Endothelial cell of umbilical vein (primary cell): ENCODE measurements around the gene TMOD1. TPM values are rescaled to one million over a fixed set of nuclear protein-coding genes. Genes with fewer than 3 reads are reported as not detected.
"Not testable (repeated sequence)": the region's sequence is repeated elsewhere in the genome, so short reads cannot be mapped to it uniquely, and the experiment has no call there.

Experiments
- BruUV-seq: library from RNA; stranded (reverse); fragments of 400-500 nt; replicated peaks from 2 replicates; lab custom pipeline; 2021; lab: Mats Ljungman, UMichigan
- CTCF ChIA-PET: fragments of 300-600, 350-600 bp; sonication (Branson Sonifier 250); formaldehyde crosslinking; loops from one replicate; lab custom pipeline; 2021; ENCODE audit warnings: antibody characterized with exemption, inconsistent platforms; lab: Charles Lee
- POLR2A ChIA-PET: fragments of 300-600, 350-600 bp; sonication (Branson Sonifier 250); formaldehyde crosslinking; loops from one replicate; lab custom pipeline; 2021; ENCODE audit warnings: antibody characterized with exemption, inconsistent platforms; lab: Charles Lee
- DNase-seq: peaks from one replicate; pipeline ENCODE4 v3.0.0-alpha.2; 2011; ENCODE audit warnings: low read depth, low spot score
- FAIRE-seq: peaks from 2 replicates; lab custom pipeline; 2011; peaks lifted over from hg19 to GRCh38; lab: Jason Lieb, UNC
- H2AFZ ChIP-seq: 2 replicates; pipeline ENCODE4 v1.6.0; 2012; ENCODE audit warnings: low read depth, low read length, control low read depth, inconsistent platforms
- H3K27ac ChIP-seq: 2 replicates; pipeline ENCODE4 v1.5.1; 2011; ENCODE audit warnings: low read depth, mild to moderate bottlenecking, control low read depth, low read length, moderate library complexity; ENCODE audit not compliant: insufficient read depth
- H3K27me3 ChIP-seq, 2 experiments: 2 replicates each; pipeline versions ENCODE4 v1.6.0 to v1.6.1; 2011; ENCODE audit warnings: low read length in 2 of 2, mixed read lengths in 1 of 2; ENCODE audit not compliant: control insufficient read depth in 2 of 2, insufficient read depth in 2 of 2
- H3K36me3 ChIP-seq, 2 experiments: 2 replicates in 1 of 2; 3 replicates in 1 of 2; pipeline ENCODE4 v1.5.1; 2011; ENCODE audit warnings: low read length in 2 of 2, mild to moderate bottlenecking in 1 of 2, moderate library complexity in 1 of 2; ENCODE audit not compliant: control insufficient read depth in 2 of 2, insufficient read depth in 2 of 2; ENCODE audit errors: extremely low read depth in 1 of 2
- H3K4me1 ChIP-seq: 3 replicates; pipeline ENCODE4 v1.5.1; 2011; ENCODE audit warnings: mild to moderate bottlenecking, low read length; ENCODE audit not compliant: control insufficient read depth, insufficient read depth; ENCODE audit errors: extremely low read depth
- H3K4me2 ChIP-seq: 2 replicates; pipeline ENCODE4 v1.6.1; 2011; ENCODE audit warnings: low read length, control low read depth, mixed read lengths; ENCODE audit not compliant: insufficient read depth
- H3K4me3 ChIP-seq, 3 experiments: fragments of 200-600 bp in 1 of 3; sonication (generic), shearing (Covaris generic) in 1 of 3; replicated peaks in 1 of 3; 2 replicates each; pipeline ENCODE4 v1.5.1; 2011 to 2016; ENCODE audit warnings: control low read depth in 3 of 3, low read length in 3 of 3, mild to moderate bottlenecking in 2 of 3, inconsistent platforms in 1 of 3, low read depth in 1 of 3, moderate library complexity in 1 of 3; ENCODE audit not compliant: insufficient read depth in 1 of 3
- H3K79me2 ChIP-seq: 2 replicates; pipeline ENCODE4 v1.6.0; 2012; ENCODE audit warnings: low read length, inconsistent platforms; ENCODE audit not compliant: control insufficient read depth, insufficient read depth
- H3K9ac ChIP-seq: replicated peaks from 2 replicates; pipeline ENCODE3; 2011; ENCODE audit warnings: low read length, control low read depth; ENCODE audit not compliant: insufficient read depth; ENCODE audit errors: extremely low read depth
- H3K9me1 ChIP-seq: replicated peaks from 3 replicates; pipeline ENCODE4 v1.6.0; 2011; ENCODE audit warnings: mild to moderate bottlenecking, low read length; ENCODE audit not compliant: control insufficient read depth, insufficient read depth; ENCODE audit errors: extremely low read depth
- H3K9me3 ChIP-seq: replicated peaks from 2 replicates; pipeline ENCODE4 v1.5.1; 2012; ENCODE audit warnings: low read length, inconsistent platforms; ENCODE audit not compliant: control insufficient read depth, insufficient read depth
- H4K20me1 ChIP-seq: replicated peaks from 2 replicates; pipeline ENCODE3; 2011; ENCODE audit warnings: mild to moderate bottlenecking, low read length; ENCODE audit not compliant: control insufficient read depth, insufficient read depth; ENCODE audit errors: extremely low read depth
- CTCF ChIP-seq, 2 donors: IDR thresholded peaks; 1 replicate in 1 of 2; 2 replicates in 1 of 2; pipeline ENCODE4 v1.5.1; 2011; ENCODE audit warnings: low read length in 2 of 2, mild to moderate bottlenecking in 2 of 2, moderate library complexity in 2 of 2, control low read depth in 1 of 2, inconsistent platforms in 1 of 2, low read depth in 1 of 2; ENCODE audit not compliant: insufficient read depth in 1 of 2; ENCODE audit errors: extremely low read depth in 1 of 2
- EZH2 ChIP-seq: IDR thresholded peaks from 2 replicates; pipeline ENCODE4 v1.6.1; 2012; ENCODE audit warnings: borderline replicate concordance, low read depth, mild to moderate bottlenecking, moderate library complexity, low read length, inconsistent platforms; ENCODE audit not compliant: severe bottlenecking
- FOS ChIP-seq: IDR thresholded peaks from 2 replicates; pipeline ENCODE4 v1.6.1; 2011; ENCODE audit warnings: mild to moderate bottlenecking, low read length, moderate library complexity, borderline replicate concordance; ENCODE audit not compliant: insufficient read depth
- GATA2 ChIP-seq: IDR thresholded peaks from 2 replicates; pipeline ENCODE4 v1.7.0; 2011; ENCODE audit warnings: low read depth, mild to moderate bottlenecking, moderate library complexity, mixed read lengths, low read length; ENCODE audit not compliant: insufficient read length, insufficient read depth
- JUN ChIP-seq: IDR thresholded peaks from 2 replicates; pipeline ENCODE4 v1.6.1; 2011; ENCODE audit warnings: borderline replicate concordance, low read depth; ENCODE audit not compliant: insufficient read length, insufficient read depth
- MAX ChIP-seq: IDR thresholded peaks from 2 replicates; pipeline ENCODE4 v1.6.1; 2011; ENCODE audit not compliant: insufficient read depth, insufficient read length
- MYC ChIP-seq: IDR thresholded peaks from one replicate; pipeline ENCODE4 v1.6.1; 2011; ENCODE audit warnings: mild to moderate bottlenecking, low read depth, low read length
- POLR2A ChIP-seq: IDR thresholded peaks from 2 replicates; pipeline ENCODE4 v1.6.1; 2012; ENCODE audit warnings: low read depth, mild to moderate bottlenecking, control low read depth, low read length
- POLR2AphosphoS5 ChIP-seq: IDR thresholded peaks from 2 replicates; pipeline ENCODE4 v1.6.1; 2012; ENCODE audit warnings: low read depth, mild to moderate bottlenecking, control low read depth, low read length, moderate library complexity; ENCODE audit not compliant: insufficient read depth
- dilution Hi-C: fragments of 300-500 bp; cut with MboI; formaldehyde crosslinking; loops from one replicate; pipeline ENCODE4 v1.15.0; 2019; ENCODE audit warnings: low sequenced_read_pairs; ENCODE audit not compliant: extremely low pct_ligation_motif_present
- intact Hi-C: fragments of 100-400 bp; cut with micrococcal nuclease; formaldehyde crosslinking; loops from one replicate; pipeline ENCODE4 v1.10.0; 2022
- polyA plus RNA-seq, 4 experiments: library from polyadenylated mRNA; depleted of rRNA in 3 of 4; stranded (reverse) in 3 of 4; unstranded in 1 of 4; fragments of >200 nt; gene quantifications; 2 replicates each; pipeline versions ENCODE4 v1.2.1 to v1.2.3, GENCODE V29; 2011 to 2012; ENCODE audit warnings: missing spikeins in 1 of 4
- total RNA-seq: library from RNA; stranded (reverse); gene quantifications from 2 replicates; pipeline ENCODE4 v1.2.3, GENCODE V29; 2021

TMOD1 gene
- total and polyA plus RNA-seq, 2 donors (not counting 3 experiments of a cell fraction or from before 2014, with no cell fraction given): 0.26 to 1.4 TPM

DNA sequence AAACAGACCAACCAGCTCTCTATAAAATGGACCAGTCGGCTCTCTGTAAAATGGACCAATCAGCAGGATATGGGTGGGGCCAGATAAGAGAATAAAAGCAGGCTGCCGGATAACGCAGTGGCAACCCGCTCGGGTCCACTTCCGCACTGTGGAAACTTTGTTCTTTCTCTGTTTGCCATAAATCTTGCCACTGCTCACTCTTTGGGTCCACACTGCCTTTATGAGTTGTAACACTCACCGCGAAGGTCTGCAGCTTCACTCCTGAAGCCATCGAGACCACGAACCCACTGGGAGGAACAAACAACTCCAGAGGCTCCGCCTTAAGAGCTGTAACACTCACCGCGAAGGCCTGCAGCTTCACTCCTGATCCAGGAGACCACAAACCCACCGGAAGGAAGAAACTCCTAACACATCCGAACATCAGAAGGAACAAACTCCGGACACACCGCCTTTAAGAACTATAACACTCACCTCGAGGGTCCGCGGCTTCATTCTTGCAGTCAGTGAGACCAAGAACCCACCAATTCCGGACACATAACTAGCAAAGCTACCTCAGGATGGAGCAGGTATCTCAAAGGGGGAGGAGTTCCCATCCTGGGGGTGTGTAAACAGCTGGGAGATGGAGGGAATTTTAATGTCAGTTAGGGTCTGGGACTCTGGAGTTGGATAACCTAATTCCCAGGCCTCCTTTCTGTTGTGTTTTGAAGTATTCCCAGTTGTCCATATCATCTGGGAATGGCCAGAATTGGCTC, 73.6 kb downstream of the TMOD1 start:
- H3K9ac ChIP-seq, H3K9me1 ChIP-seq, H3K27me3 ChIP-seq, H3K4me3 ChIP-seq, H3K79me2 ChIP-seq, H3K36me3 ChIP-seq, H3K4me2 ChIP-seq, FAIRE-seq, BruUV-seq, dilution Hi-C loops, DNase-seq, H4K20me1 ChIP-seq, H3K9me3 ChIP-seq, POLR2A ChIA-PET, H2AFZ ChIP-seq, H3K4me1 ChIP-seq, H3K27ac ChIP-seq: not testable (repeated sequence)
- intact Hi-C loops: loop anchor here (5.0 kb wide), 1 partner anchor 212 kb away; no protein-coding TSS in a partner anchor
- CTCF ChIA-PET: interaction anchor here (1.2 kb wide), 1 partner anchor 24 kb away, joined by 3 read pairs; no protein-coding TSS in a partner anchor

DNA sequence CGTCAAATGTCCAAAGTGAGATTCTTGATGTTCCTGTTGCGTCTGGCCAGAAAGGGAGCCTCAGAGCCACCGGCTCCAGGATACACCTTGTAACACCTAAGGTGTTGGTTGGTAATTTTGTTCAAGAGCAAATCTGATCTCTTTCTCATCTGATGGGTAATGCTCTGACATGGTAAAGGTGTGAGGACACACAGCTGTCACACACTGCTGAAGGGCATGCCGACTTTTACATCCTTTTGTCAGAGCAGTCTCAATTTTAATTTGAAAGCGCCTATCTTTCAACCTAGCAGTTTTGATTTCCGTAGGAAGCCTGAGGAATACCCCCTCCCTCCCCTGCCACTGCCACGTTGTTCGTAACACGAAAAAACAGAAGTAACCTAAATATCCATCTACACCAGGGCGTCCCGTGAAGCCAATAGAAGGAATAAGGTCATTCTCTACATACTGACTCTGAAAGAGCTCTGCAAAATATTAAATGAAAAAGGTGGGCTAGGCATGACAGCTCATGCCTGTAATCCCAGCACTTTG, 74.3 kb downstream of the TMOD1 start:
- no peak overlapping the region for H3K27ac ChIP-seq
- H3K9me3 ChIP-seq: no peaks in the 10 kb centered on the region
- ChIA-PET POLR2A (no interaction called here), CTCF (interaction anchor here (0.7 to 0.8 kb wide), 2 partner anchors 23 to 40 kb away, joined by 4 to 7 read pairs; no protein-coding TSS in a partner anchor)
- no peak overlapping the region for H2AFZ ChIP-seq
- no peak overlapping the region for H3K4me3 ChIP-seq
- intact Hi-C loops: loop anchor here (5.0 kb wide), 1 partner anchor 212 kb away; no protein-coding TSS in a partner anchor
- H3K4me1 ChIP-seq: no peaks in the 10 kb centered on the region
- dilution Hi-C loops: no loop called here
- H3K27me3 ChIP-seq: peaks cover 0 to 4% of the 10 kb centered on the region in 2 experiments
- H3K79me2 ChIP-seq: no peaks in the 10 kb centered on the region
- TF ChIP-seq POLR2AphosphoS5: no peak
- TF ChIP-seq FOS: no peak
- TF ChIP-seq MAX: no peak
- no peak for TF ChIP-seq EZH2
- no peak for TF ChIP-seq JUN
- no peak for TF ChIP-seq MYC
- TF ChIP-seq POLR2A: no peak
- no peak for TF ChIP-seq GATA2
- no peak for TF ChIP-seq CTCF (IDR thresholded peaks at IDR 0.05; ENCODE audit: extremely low read depth in 1 of 2, insufficient read depth in 1 of 2, low read depth in 1 of 2, low read length in 2 of 2)
- FAIRE-seq (no peak), DNase-seq (no peak)
- no peak overlapping the region for H3K4me2 ChIP-seq
- no peaks in the 10 kb centered on the region for H3K9me1 ChIP-seq
- no peaks in the 10 kb centered on the region for H4K20me1 ChIP-seq
- H3K9ac ChIP-seq: no peak overlapping the region
- BruUV-seq: no TSS peak
- H3K36me3 ChIP-seq: no peaks in the 10 kb centered on the region
